ENCODE measurements around the gene DAPK1. TPM values are rescaled to one million over a fixed set of nuclear protein-coding genes. Genes with fewer than 3 reads are reported as not detected.

The DAPK1 gene
- total and polyA plus RNA-seq, 8 donors: 9.0 to 88.7 (median 50.7) TPM

DNA sequence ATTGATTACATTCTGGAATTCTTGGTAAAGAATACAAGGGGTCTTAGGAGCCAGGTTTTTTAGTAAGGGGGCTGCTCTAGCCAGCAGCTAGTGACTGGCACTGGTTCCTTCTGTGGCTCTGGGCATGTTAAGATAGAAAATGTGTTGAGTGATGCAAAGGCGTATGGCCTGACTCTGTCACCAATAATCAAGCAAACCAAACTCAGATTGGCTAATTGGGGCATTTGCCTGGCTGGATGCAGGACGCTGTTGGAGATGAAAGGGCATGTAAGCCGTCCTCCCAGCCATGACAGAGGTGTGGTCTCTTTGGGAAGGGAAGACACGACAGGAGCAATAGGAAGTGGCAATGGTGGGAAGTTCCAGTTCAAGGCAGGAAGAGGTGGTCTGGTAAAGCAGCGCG is 140.6 kb downstream of the DAPK1 start:
- 86 to 94% (median 90%) methylated on average over 6 of the region's 6 CpGs for WGBS, 5 donors
- no peak overlapping the region for H3K4me3 ChIP-seq
- peak overlapping the region in 1 of 5 donors; percentile 12 for H3K27ac ChIP-seq
- TF ChIP-seq, protein P1, sequence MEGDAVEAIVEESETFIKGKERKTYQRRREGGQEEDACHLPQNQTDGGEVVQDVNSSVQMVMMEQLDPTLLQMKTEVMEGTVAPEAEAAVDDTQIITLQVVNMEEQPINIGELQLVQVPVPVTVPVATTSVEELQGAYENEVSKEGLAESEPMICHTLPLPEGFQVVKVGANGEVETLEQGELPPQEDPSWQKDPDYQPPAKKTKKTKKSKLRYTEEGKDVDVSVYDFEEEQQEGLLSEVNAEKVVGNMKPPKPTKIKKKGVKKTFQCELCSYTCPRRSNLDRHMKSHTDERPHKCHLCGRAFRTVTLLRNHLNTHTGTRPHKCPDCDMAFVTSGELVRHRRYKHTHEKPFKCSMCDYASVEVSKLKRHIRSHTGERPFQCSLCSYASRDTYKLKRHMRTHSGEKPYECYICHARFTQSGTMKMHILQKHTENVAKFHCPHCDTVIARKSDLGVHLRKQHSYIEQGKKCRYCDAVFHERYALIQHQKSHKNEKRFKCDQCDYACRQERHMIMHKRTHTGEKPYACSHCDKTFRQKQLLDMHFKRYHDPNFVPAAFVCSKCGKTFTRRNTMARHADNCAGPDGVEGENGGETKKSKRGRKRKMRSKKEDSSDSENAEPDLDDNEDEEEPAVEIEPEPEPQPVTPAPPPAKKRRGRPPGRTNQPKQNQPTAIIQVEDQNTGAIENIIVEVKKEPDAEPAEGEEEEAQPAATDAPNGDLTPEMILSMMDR (IDR thresholded peaks at IDR 0.05): no peak
- TF ChIP-seq EP300 (IDR thresholded peaks at IDR 0.05) (no peak), POLR2A (IDR thresholded peaks at IDR 0.05) (no peak), POLR2AphosphoS5 (IDR thresholded peaks at IDR 0.05) (no peak)
- no peaks in the 10 kb centered on the region for H3K9me3 ChIP-seq
- H3K36me3 ChIP-seq: peaks cover 0 to 26% (median 20%) of the 10 kb centered on the region in 4 donors
- H3K4me1 ChIP-seq: peaks cover 18 to 48% (median 27%) of the 10 kb centered on the region in 4 donors
- intact Hi-C loops (cut with DNase I; ENCODE audit: low total_unique reads): no loop called here
- no peak for DNase-seq
- H3K27me3 ChIP-seq: no peaks in the 10 kb centered on the region

- TF ChIP-seq POLR2AphosphoS5 (IDR thresholded peaks at IDR 0.05) (no peak), POLR2A (IDR thresholded peaks at IDR 0.05) (no peak)
- TF ChIP-seq, protein P1 (IDR thresholded peaks at IDR 0.05): no peak
- Histone ChIP-seq H3K4me3 (no peak overlapping the region), H3K27ac (peak overlapping the region in 4 of 5 donors; percentile 12 to 71 (median 56)), H3K27me3 (no peaks in the 10 kb centered on the region), H3K4me1 (peaks cover 18 to 56% (median 36%) of the 10 kb centered on the region in 4 donors), H3K9me3 (no peaks in the 10 kb centered on the region), H3K36me3 (peaks cover 0 to 25% (median 12%) of the 10 kb centered on the region in 4 donors)
- DNase-seq: no peak
- intact Hi-C loops (cut with DNase I; ENCODE audit: low total_unique reads): no loop called here
- 20 to 40% (median 35%) methylated on average over 4 of the region's 4 CpGs for WGBS, 5 donors
These were observed 142.3 kb downstream of the DAPK1 start for GRCh38 chr9:87639949-87640348.

GRCh38 chr9:87640385-87640795 is 142.7 kb downstream of the DAPK1 start:
- Histone ChIP-seq H3K9me3 (no peaks in the 10 kb centered on the region), H3K4me3 (no peak overlapping the region), H3K27ac (peak overlapping the region; percentile 48 to 71 (median 57)), H3K4me1 (peaks cover 18 to 56% (median 36%) of the 10 kb centered on the region in 4 donors), H3K27me3 (no peaks in the 10 kb centered on the region), H3K36me3 (peaks cover 0 to 22% (median 9%) of the 10 kb centered on the region in 4 donors)
- WGBS, 5 donors: 12 to 22% (median 15%) methylated on average over 5 of the region's 5 CpGs
- DNase-seq: peak; percentile 81 to 86
- intact Hi-C loops (cut with DNase I; ENCODE audit: low total_unique reads): no loop called here
- peak in 2 of 3 donors; percentile 12 to 26 for TF ChIP-seq POLR2AphosphoS5 (IDR thresholded peaks at IDR 0.05)
- no peak for TF ChIP-seq POLR2A (IDR thresholded peaks at IDR 0.05)
- TF ChIP-seq EP300 (IDR thresholded peaks at IDR 0.05): no peak
- TF ChIP-seq, protein P1 (IDR thresholded peaks at IDR 0.05): no peak

GRCh38 chr9:87641067-87641466 is 143.4 kb downstream of the DAPK1 start:
- no peak for DNase-seq
- no peaks in the 10 kb centered on the region for H3K27me3 ChIP-seq
- 39 to 65% (median 45%) methylated on average over 3 of the region's 3 CpGs for WGBS, 5 donors
- no peak overlapping the region for H3K4me3 ChIP-seq
- TF ChIP-seq, protein P1 (IDR thresholded peaks at IDR 0.05): no peak
- no peak for TF ChIP-seq POLR2AphosphoS5 (IDR thresholded peaks at IDR 0.05)
- TF ChIP-seq POLR2A (IDR thresholded peaks at IDR 0.05): no peak
- TF ChIP-seq EP300 (IDR thresholded peaks at IDR 0.05): no peak
- H3K9me3 ChIP-seq: no peaks in the 10 kb centered on the region
- intact Hi-C loops (cut with DNase I; ENCODE audit: low total_unique reads): no loop called here
- peak overlapping the region; percentile 54 to 75 (median 59) for H3K27ac ChIP-seq
- H3K4me1 ChIP-seq: peaks cover 18 to 56% (median 36%) of the 10 kb centered on the region in 4 donors
- H3K36me3 ChIP-seq: peaks cover 4 to 29% (median 15%) of the 10 kb centered on the region in 4 donors

All from stomach (tissue), 9 donors.